ENCODE results near the gene DTX1.

The DTX1 gene

DNA sequence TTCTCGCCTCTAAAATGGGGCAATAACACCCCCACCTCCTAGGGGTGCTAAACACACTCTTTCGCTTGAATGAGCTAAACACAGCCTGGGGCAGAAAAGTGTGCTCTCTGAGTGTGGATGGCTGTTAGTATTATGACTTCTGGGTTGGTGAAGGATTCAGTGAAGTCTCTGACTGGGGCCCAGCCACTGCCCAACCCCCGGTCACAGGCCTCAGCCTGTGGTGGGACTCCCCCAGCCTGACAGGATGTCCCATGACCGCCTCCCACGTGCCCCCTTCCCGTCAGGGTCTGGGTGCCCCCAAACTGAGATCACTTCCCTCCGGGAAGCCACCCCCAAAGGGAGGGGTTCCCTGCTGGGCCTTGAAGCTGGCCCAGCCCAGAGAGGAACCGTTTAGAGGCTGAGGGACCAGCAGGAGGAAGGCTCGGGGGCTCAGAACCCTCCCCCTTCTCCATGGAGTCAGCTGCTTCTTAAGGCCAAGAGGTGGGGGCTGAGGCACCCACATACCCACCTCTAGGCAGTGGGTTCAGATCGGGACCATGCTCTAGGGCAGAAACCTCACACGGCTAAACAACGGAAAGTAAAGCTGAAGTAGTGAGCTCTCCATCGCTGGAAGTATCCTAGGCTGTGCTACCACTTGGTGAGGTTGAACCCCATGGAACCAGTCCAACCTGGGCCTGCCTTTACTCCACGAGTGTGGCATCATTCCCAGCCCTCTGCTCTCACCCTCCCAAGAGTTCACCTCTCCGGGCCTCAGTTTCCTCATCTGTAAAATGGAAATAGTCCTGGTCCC, 13.8 kb downstream of the DTX1 start:
- ChIA-PET POLR2A (interaction anchor here (1.5 kb wide), 1 partner anchor 8 kb away, joined by 4 read pairs; no protein-coding TSS in a partner anchor), CTCF (no interaction called here)
- TF ChIP-seq CTBP1 (IDR thresholded peaks at IDR 0.05; ENCODE audit: borderline replicate concordance): no peak
- TF ChIP-seq TARDBP (IDR thresholded peaks at IDR 0.05): no peak
- TF ChIP-seq SP1 (IDR thresholded peaks at IDR 0.05): no peak
- no peak for TF ChIP-seq NFRKB (IDR thresholded peaks at IDR 0.05)
- no peak for DNase-seq (ENCODE audit: extremely low spot score)

DNA sequence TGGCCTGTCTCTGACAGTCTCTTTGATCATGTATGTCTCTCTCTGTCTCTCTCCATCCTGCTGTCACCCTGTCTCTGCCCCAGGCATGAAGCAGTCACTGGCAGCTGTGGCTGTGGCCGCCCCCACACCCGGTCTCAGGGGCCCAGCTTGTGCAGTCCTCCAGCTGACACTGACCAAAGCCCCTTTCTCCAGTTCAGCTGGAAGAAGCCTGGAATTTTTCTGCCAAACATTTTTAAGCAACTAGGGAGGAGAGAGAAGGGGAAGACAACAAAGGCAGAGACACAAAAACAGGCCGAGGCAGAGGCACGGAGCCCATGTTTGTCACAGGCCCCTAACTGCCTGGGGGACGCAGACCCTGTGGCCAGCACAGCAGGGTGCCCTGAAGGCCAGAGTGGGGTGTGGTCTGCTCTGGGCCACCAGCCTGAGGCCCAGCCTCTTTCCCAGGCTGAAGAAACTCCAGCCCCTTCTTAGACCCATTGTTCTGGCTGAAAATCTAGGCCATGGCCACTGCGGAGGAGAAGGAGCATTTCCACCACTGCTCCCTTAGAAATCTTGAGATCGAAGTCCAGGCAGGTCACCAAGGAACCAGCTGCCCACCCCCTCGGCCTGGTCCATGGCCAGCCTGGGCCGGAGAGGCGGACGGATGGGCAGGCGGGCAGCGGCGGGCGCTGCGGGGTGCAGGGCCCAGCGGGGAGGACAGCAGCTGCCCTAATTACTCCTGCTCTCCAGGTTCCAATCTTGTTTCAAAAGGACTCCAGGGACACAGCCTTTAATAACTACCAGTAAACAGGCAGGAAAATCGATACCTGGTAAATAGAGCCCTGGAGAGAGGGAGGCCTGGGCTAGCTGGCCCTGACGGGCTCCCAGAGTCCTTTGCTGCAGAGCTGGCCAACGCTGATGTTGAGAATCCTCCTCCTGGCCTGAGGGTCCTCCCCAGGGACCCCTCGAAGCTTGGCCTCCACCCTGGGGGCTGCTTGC, 14.9 kb downstream of the DTX1 start:
- DNase-seq (ENCODE audit: extremely low spot score): no peak
- CTCF ChIA-PET: no interaction called here
- TF ChIP-seq NFRKB (IDR thresholded peaks at IDR 0.05) (no peak), CTBP1 (IDR thresholded peaks at IDR 0.05; ENCODE audit: borderline replicate concordance) (no peak), ZNF384 (IDR thresholded peaks at IDR 0.05) (no peak), ARNT (IDR thresholded peaks at IDR 0.05) (no peak), FOXK2 (IDR thresholded peaks at IDR 0.05) (no peak), LEF1 (IDR thresholded peaks at IDR 0.05; ENCODE audit: borderline replicate concordance) (no peak), SP1 (IDR thresholded peaks at IDR 0.05) (no peak)
- POLR2A ChIA-PET: interaction anchor here (1.5 kb wide), 1 partner anchor 9 kb away, joined by 4 read pairs; no protein-coding TSS in a partner anchor

DNA sequence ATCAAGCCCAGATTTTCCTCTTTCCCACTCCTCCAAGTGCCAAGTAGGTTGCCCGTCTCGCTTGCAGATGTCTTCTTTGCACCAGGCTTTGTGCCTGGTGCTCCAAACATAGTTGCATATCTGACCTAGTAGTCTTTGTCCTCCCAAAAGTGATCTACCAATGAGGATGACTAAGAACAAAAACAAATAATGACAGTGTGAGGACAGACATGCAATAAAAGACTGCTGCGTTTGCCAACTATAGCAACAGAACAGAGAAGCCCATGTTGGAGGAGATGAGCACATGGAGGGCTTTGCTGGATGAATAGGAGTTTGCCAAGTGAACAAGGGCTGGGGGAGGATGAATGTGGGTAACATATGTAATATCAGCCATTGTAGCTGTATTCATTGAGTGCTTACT, 15.6 kb downstream of the DTX1 start:
- POLR2A ChIA-PET: no interaction called here
- TF ChIP-seq NFRKB (IDR thresholded peaks at IDR 0.05) (no peak), FOXM1 (IDR thresholded peaks at IDR 0.05; ENCODE audit: borderline replicate concordance) (no peak), HDGF (IDR thresholded peaks at IDR 0.05; ENCODE audit: borderline replicate concordance) (no peak), L3MBTL2 (conservative IDR thresholded peaks at IDR 0.05) (no peak), BHLHE40 (IDR thresholded peaks at IDR 0.05; ENCODE audit: borderline replicate concordance) (no peak), SP1 (IDR thresholded peaks at IDR 0.05) (no peak), FOXA1 (IDR thresholded peaks at IDR 0.05) (no peak), ELF4 (IDR thresholded peaks at IDR 0.05) (no peak), ZNF384 (IDR thresholded peaks at IDR 0.05) (no peak), SUZ12 (IDR thresholded peaks at IDR 0.05) (no peak), TARDBP (IDR thresholded peaks at IDR 0.05) (no peak), ARNT (IDR thresholded peaks at IDR 0.05) (no peak), CTBP1 (IDR thresholded peaks at IDR 0.05; ENCODE audit: borderline replicate concordance) (no peak)
- TF ChIP-seq, protein P1, sequence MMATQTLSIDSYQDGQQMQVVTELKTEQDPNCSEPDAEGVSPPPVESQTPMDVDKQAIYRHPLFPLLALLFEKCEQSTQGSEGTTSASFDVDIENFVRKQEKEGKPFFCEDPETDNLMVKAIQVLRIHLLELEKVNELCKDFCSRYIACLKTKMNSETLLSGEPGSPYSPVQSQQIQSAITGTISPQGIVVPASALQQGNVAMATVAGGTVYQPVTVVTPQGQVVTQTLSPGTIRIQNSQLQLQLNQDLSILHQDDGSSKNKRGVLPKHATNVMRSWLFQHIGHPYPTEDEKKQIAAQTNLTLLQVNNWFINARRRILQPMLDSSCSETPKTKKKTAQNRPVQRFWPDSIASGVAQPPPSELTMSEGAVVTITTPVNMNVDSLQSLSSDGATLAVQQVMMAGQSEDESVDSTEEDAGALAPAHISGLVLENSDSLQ (IDR thresholded peaks at IDR 0.05): no peak

DNA sequence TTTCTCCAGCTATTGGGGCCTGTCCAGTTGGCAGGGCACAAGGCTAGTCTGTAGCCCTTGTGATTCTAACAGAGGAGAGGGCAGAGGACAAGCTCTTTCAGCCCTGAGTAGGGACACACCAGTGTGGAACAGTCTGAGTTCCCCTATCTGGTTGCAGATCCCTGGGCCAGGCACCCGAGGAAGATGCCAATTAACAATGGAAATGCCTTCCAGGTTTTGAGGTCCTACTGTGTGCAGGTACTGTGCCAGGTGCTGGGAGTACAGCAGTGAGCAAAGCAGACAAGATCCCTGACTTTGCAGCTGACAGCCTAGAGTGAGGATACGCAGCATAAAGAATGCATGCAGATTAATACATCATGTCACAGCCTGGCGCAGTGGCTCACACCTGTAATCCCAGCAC, 17.1 kb downstream of the DTX1 start:
- DNase-seq (ENCODE audit: extremely low spot score): no peak
- POLR2A ChIA-PET: no interaction called here
- TF ChIP-seq L3MBTL2 (conservative IDR thresholded peaks at IDR 0.05) (no peak), FOXA1 (IDR thresholded peaks at IDR 0.05) (no peak), SUZ12 (IDR thresholded peaks at IDR 0.05) (no peak)
- CTCF ChIA-PET: no interaction called here

More for the DNA sequence above, 15.6 kb downstream of the DTX1 start:
- DNase-seq (ENCODE audit: extremely low spot score): no peak
- CTCF ChIA-PET: interaction anchor here (0.6 kb wide), 1 partner anchor 13 kb away, joined by 5 read pairs; no protein-coding TSS in a partner anchor

DNA sequence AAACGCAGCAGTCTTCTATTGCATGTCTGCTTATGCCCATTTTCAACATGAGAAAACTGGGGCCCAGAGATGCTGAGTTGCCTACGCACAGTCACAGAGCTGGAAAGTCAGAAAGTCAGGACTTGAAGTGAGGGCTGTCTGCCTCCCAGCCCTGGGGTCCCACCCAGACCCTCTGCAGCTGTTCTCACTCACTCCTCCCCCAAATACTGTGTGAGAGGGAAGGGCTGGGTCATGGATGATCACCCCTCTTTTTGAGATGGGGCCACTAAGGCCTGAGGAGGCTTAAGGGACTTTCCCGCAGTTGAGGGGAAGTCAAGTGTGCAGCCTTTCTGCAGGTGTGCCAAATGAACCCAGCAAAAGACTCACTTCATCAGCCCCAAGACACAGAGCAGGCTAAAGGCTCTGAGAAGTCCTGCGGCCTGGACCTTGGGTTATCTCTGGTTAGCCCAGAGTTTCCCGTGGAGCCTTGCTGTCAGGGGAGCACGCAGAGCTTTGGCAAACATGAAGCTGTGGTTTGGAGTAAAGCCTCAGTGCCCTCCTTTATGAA, 18.7 kb downstream of the DTX1 start:
- DNase-seq (ENCODE audit: extremely low spot score): no peak
- TF ChIP-seq LEF1 (IDR thresholded peaks at IDR 0.05; ENCODE audit: borderline replicate concordance): no peak
- CTCF ChIA-PET: no interaction called here
- POLR2A ChIA-PET: no interaction called here

DNA sequence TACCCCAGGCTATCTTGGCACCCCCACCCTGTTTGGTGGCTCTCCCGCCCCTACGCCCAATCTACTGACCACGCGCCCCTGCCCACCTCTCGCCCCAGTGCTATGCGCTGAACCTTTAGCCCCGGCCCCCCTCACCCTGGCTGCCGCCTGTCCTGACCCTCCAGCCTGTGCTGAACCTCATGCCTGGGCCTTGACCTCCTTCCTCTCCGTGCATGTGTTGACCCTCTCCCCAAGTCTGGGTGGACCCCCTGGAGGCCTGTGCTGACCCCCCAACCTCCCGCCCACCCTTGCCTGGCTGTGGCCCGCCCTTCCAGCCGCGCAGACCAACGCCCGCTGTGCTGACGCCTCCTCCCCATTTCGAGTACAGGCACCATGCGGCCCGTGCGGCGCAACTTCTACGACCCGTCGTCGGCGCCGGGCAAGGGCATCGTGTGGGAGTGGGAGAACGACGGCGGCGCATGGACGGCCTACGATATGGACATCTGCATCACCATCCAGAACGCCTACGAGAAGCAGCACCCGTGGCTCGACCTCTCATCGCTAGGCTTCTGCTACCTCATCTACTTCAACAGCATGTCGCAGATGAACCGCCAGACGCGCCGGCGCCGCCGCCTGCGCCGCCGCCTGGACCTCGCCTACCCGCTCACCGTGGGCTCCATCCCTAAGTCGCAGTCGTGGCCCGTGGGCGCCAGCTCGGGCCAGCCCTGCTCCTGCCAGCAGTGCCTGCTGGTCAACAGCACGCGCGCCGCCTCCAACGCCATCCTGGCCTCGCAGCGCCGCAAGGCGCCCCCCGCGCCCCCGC, 20.7 kb downstream of the DTX1 start:
- POLR2A ChIA-PET: no interaction called here

DNA sequence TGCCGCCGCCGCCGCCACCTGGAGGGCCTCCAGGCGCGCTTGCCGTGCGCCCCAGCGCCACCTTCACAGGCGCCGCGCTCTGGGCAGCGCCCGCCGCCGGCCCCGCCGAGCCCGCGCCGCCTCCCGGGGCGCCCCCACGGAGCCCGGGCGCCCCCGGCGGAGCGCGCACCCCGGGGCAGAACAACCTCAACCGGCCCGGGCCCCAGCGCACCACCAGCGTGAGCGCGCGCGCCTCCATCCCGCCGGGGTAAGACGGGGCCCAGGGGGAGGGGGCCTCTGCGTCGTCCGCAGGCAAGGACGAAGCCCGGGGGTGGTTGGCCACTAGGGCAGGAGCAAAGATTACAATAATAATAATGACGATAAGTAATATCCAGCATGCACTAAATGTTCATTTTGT, 21.3 kb downstream of the DTX1 start:
- no peak for DNase-seq (ENCODE audit: extremely low spot score)
- ChIA-PET POLR2A (no interaction called here), CTCF (no interaction called here)
- no peak for TF ChIP-seq SUZ12 (IDR thresholded peaks at IDR 0.05)
- no peak for TF ChIP-seq HDGF (IDR thresholded peaks at IDR 0.05; ENCODE audit: borderline replicate concordance)
- no peak for TF ChIP-seq CTBP1 (IDR thresholded peaks at IDR 0.05; ENCODE audit: borderline replicate concordance)
- no peak for TF ChIP-seq SP1 (IDR thresholded peaks at IDR 0.05)
- no peak for TF ChIP-seq FOXA1 (IDR thresholded peaks at IDR 0.05)
- TF ChIP-seq, protein P1 (IDR thresholded peaks at IDR 0.05): no peak
- no peak for TF ChIP-seq ARNT (IDR thresholded peaks at IDR 0.05)
- TF ChIP-seq NFRKB (IDR thresholded peaks at IDR 0.05): no peak
- no peak for TF ChIP-seq FOXK2 (IDR thresholded peaks at IDR 0.05)
- TF ChIP-seq ZNF384 (IDR thresholded peaks at IDR 0.05): no peak
- TF ChIP-seq LEF1 (IDR thresholded peaks at IDR 0.05; ENCODE audit: borderline replicate concordance): no peak
- no peak for TF ChIP-seq FOXM1 (IDR thresholded peaks at IDR 0.05; ENCODE audit: borderline replicate concordance)
- no peak for TF ChIP-seq ELF4 (IDR thresholded peaks at IDR 0.05)
- no peak for TF ChIP-seq TARDBP (IDR thresholded peaks at IDR 0.05)
- TF ChIP-seq L3MBTL2 (conservative IDR thresholded peaks at IDR 0.05): no peak
- TF ChIP-seq BHLHE40 (IDR thresholded peaks at IDR 0.05; ENCODE audit: borderline replicate concordance): no peak

More for the DNA sequence above, 20.7 kb downstream of the DTX1 start:
- no peak for DNase-seq (ENCODE audit: extremely low spot score)
- no peak for TF ChIP-seq SUZ12 (IDR thresholded peaks at IDR 0.05)
- no peak for TF ChIP-seq FOXM1 (IDR thresholded peaks at IDR 0.05; ENCODE audit: borderline replicate concordance)
- CTCF ChIA-PET: no interaction called here
